ENCODE results near the gene MXI1. TPM values are rescaled to one million over a fixed set of nuclear protein-coding genes. Genes with fewer than 3 reads are reported as not detected.

MXI1 gene
- total and polyA plus RNA-seq, 7 experiments from 2014 or later, result 36.6 to 57.1 (median 52.7) TPM

GRCh38 chr10:110221044-110221720, 13.8 kb downstream of the MXI1 start:
- no peaks in the 10 kb centered on the region for H3K36me3 ChIP-seq (ENCODE audit: control insufficient read depth in 2 of 3, insufficient read depth in 3 of 3, low read length in 3 of 3)
- H3K27ac ChIP-seq (ENCODE audit: low read depth, low read length), result peak overlapping the region; percentile 48
- no peaks in the 10 kb centered on the region for H3K27me3 Mint-ChIP-seq
- intact Hi-C loops (cut with micrococcal nuclease), result loop anchor here (1.0 kb wide), 2 partner anchors 9 to 83 kb away; no protein-coding TSS in a partner anchor
- peak overlapping the region; percentile 48 for H3K4me3 ChIP-seq (ENCODE audit: low read length)
- H3K4me3 Mint-ChIP-seq, result peak overlapping the region; percentile 70 to 88 (median 82)
- H3K9me3 ChIP-seq (ENCODE audit: control insufficient read depth in 2 of 3, low read length in 3 of 3), result no peaks in the 10 kb centered on the region
- peaks cover 16 to 18% of the 10 kb centered on the region in 2 donors for H3K4me1 ChIP-seq (ENCODE audit: control insufficient read depth in 2 of 2, insufficient read depth in 2 of 2, low read length in 2 of 2)
- DNase-seq, result no peak
- H3K27me3 ChIP-seq (ENCODE audit: control insufficient read depth in 2 of 2, insufficient read depth in 2 of 2, low read length in 2 of 2), result no peaks in the 10 kb centered on the region
- peaks cover 0 to 12% (median 0%) of the 10 kb centered on the region in 5 donors for H3K36me3 Mint-ChIP-seq
- ATAC-seq, result no peak
- ChIA-PET POLR2A (interaction anchor here (0.9 to 10.4 kb wide), 6 partner anchors 10 to 645 kb away, joined by 3 to 353 read pairs (median 4); partner anchors contain the start of genes MXI1 and SMNDC1), CTCF (interaction anchor here (0.6 to 6.5 kb wide), 7 partner anchors 11 to 85 kb away, joined by 3 to 95 read pairs (median 3); partner anchors contain the start of gene MXI1)
- H3K9me3 Mint-ChIP-seq, result no peaks in the 10 kb centered on the region
- H3K4me1 Mint-ChIP-seq, result peaks cover 20 to 79% (median 41%) of the 10 kb centered on the region in 7 donors
- H3K27ac Mint-ChIP-seq, result peak overlapping the region; percentile 11 to 91 (median 83)

- peaks cover 20 to 78% (median 40%) of the 10 kb centered on the region in 7 donors for H3K4me1 Mint-ChIP-seq
- no peaks in the 10 kb centered on the region for H3K9me3 Mint-ChIP-seq
Observed at GRCh38 chr10:110221721-110222261, 14.4 kb downstream of the MXI1 start.

GRCh38 chr10:110222641-110223297, 15.4 kb downstream of the MXI1 start:
- intact Hi-C loops (cut with micrococcal nuclease), result no loop called here
- H3K27ac Mint-ChIP-seq, result peak overlapping the region in 6 of 9 donors; percentile 31 to 91 (median 82)
- Histone ChIP-seq H3K4me3 (ENCODE audit: low read length) (no peak overlapping the region), H3K4me1 (ENCODE audit: control insufficient read depth in 2 of 2, insufficient read depth in 2 of 2, low read length in 2 of 2) (peaks cover 16 to 23% of the 10 kb centered on the region in 2 donors), H3K36me3 (ENCODE audit: control insufficient read depth in 2 of 3, insufficient read depth in 3 of 3, low read length in 3 of 3) (no peaks in the 10 kb centered on the region), H3K27ac (ENCODE audit: low read depth, low read length) (no peak overlapping the region), H3K9me3 (ENCODE audit: control insufficient read depth in 2 of 3, low read length in 3 of 3) (no peaks in the 10 kb centered on the region), H3K27me3 (ENCODE audit: control insufficient read depth in 2 of 2, insufficient read depth in 2 of 2, low read length in 2 of 2) (no peaks in the 10 kb centered on the region)
- CTCF ChIA-PET, result interaction anchor here (4.1 to 6.5 kb wide), 2 partner anchors 13 to 84 kb away, joined by 21 to 95 read pairs; partner anchors contain the start of gene MXI1
- peaks cover 0 to 11% (median 0%) of the 10 kb centered on the region in 5 donors for H3K36me3 Mint-ChIP-seq
- peak overlapping the region in 6 of 10 donors; percentile 14 to 85 (median 75) for H3K4me3 Mint-ChIP-seq
- no peaks in the 10 kb centered on the region for H3K27me3 Mint-ChIP-seq
- H3K9me3 Mint-ChIP-seq, result no peaks in the 10 kb centered on the region
- DNase-seq, result no peak
- POLR2A ChIA-PET, result interaction anchor here (1.4 to 10.4 kb wide), 2 partner anchors 12 to 82 kb away, joined by 4 to 353 read pairs; partner anchors contain the start of genes MXI1 and SMNDC1
- peaks cover 22 to 75% (median 41%) of the 10 kb centered on the region in 7 donors for H3K4me1 Mint-ChIP-seq
- no peak for ATAC-seq

More at GRCh38 chr10:110221721-110222261, 14.4 kb downstream of the MXI1 start:
- no peaks in the 10 kb centered on the region for H3K36me3 ChIP-seq (ENCODE audit: control insufficient read depth in 2 of 3, insufficient read depth in 3 of 3, low read length in 3 of 3)
- peaks cover 0 to 12% (median 0%) of the 10 kb centered on the region in 5 donors for H3K36me3 Mint-ChIP-seq
- ChIA-PET CTCF (interaction anchor here (0.6 to 6.5 kb wide), 7 partner anchors 12 to 86 kb away, joined by 3 to 95 read pairs (median 3); partner anchors contain the start of gene MXI1), POLR2A (interaction anchor here (0.9 to 10.4 kb wide), 6 partner anchors 11 to 644 kb away, joined by 3 to 353 read pairs (median 4); partner anchors contain the start of genes MXI1 and SMNDC1)
- H3K4me3 ChIP-seq (ENCODE audit: low read length), result peak overlapping the region; percentile 48
- no peaks in the 10 kb centered on the region for H3K27me3 Mint-ChIP-seq
- peak overlapping the region; percentile 11 to 91 (median 83) for H3K27ac Mint-ChIP-seq
- DNase-seq (peak; percentile 35 to 93 (median 68)), ATAC-seq (peak; percentile 45)
- H3K27ac ChIP-seq (ENCODE audit: low read depth, low read length), result peak overlapping the region; percentile 48
- no peaks in the 10 kb centered on the region for H3K9me3 ChIP-seq (ENCODE audit: control insufficient read depth in 2 of 3, low read length in 3 of 3)
- peaks cover 16 to 18% of the 10 kb centered on the region in 2 donors for H3K4me1 ChIP-seq (ENCODE audit: control insufficient read depth in 2 of 2, insufficient read depth in 2 of 2, low read length in 2 of 2)
- intact Hi-C loops (cut with micrococcal nuclease), result loop anchor here (1.0 kb wide), 2 partner anchors 9 to 83 kb away; no protein-coding TSS in a partner anchor
- no peaks in the 10 kb centered on the region for H3K27me3 ChIP-seq (ENCODE audit: control insufficient read depth in 2 of 2, insufficient read depth in 2 of 2, low read length in 2 of 2)
- H3K4me3 Mint-ChIP-seq, result peak overlapping the region; percentile 70 to 88 (median 82)

GRCh38 chr10:110223298-110223925, 16.0 kb downstream of the MXI1 start:
- ChIA-PET CTCF (interaction anchor here (0.6 to 6.5 kb wide), 3 partner anchors 13 to 339 kb away, joined by 3 to 95 read pairs (median 21); partner anchors contain the start of gene MXI1), POLR2A (interaction anchor here (10.4 kb wide), 1 partner anchor 13 kb away, joined by 353 read pairs; the partner anchor contains the start of gene MXI1)
- Histone ChIP-seq H3K27me3 (ENCODE audit: control insufficient read depth in 2 of 2, insufficient read depth in 2 of 2, low read length in 2 of 2) (no peaks in the 10 kb centered on the region), H3K27ac (ENCODE audit: low read depth, low read length) (no peak overlapping the region), H3K4me1 (ENCODE audit: control insufficient read depth in 2 of 2, insufficient read depth in 2 of 2, low read length in 2 of 2) (peaks cover 16 to 27% of the 10 kb centered on the region in 2 donors), H3K9me3 (ENCODE audit: control insufficient read depth in 2 of 3, low read length in 3 of 3) (no peaks in the 10 kb centered on the region), H3K4me3 (ENCODE audit: low read length) (no peak overlapping the region), H3K36me3 (ENCODE audit: control insufficient read depth in 2 of 3, insufficient read depth in 3 of 3, low read length in 3 of 3) (no peaks in the 10 kb centered on the region)
- Mint-ChIP-seq H3K4me1 (peaks cover 22 to 72% (median 47%) of the 10 kb centered on the region in 7 donors), H3K27me3 (no peaks in the 10 kb centered on the region), H3K4me3 (peak overlapping the region in 5 of 10 donors; percentile 21 to 69 (median 50)), H3K9me3 (no peaks in the 10 kb centered on the region), H3K36me3 (peaks cover under 1 to 16% (median 4%) of the 10 kb centered on the region in 5 donors), H3K27ac (peak overlapping the region in 3 of 9 donors; percentile 31 to 53 (median 48))
- DNase-seq, result no peak
- ATAC-seq, result no peak
- intact Hi-C loops (cut with micrococcal nuclease), result no loop called here

- intact Hi-C loops (cut with micrococcal nuclease), result loop anchor here (1.0 to 5.0 kb wide), 10 partner anchors 69 to 647 kb away; partner anchors contain the start of genes PDCD4 (in 1 of the 2) and SMC3 (in 1 of the 2)
- POLR2A ChIA-PET, result interaction anchor here (0.6 to 10.4 kb wide), 4 partner anchors 14 to 246 kb away, joined by 3 to 353 read pairs (median 4); partner anchors contain the start of genes MXI1 and SMNDC1
Observed at GRCh38 chr10:110224992-110225391, 17.6 kb downstream of the MXI1 start.

More at GRCh38 chr10:110224992-110225391, 17.6 kb downstream of the MXI1 start:
- Mint-ChIP-seq H3K27ac (peak overlapping the region; percentile 23 to 96 (median 82)), H3K36me3 (peaks cover 6 to 18% (median 10%) of the 10 kb centered on the region in 5 donors), H3K4me3 (peak overlapping the region; percentile 85 to 97 (median 88)), H3K4me1 (peaks cover 24 to 69% (median 45%) of the 10 kb centered on the region in 7 donors), H3K9me3 (no peaks in the 10 kb centered on the region), H3K27me3 (no peaks in the 10 kb centered on the region)
- Histone ChIP-seq H3K36me3 (ENCODE audit: control insufficient read depth in 2 of 3, insufficient read depth in 3 of 3, low read length in 3 of 3) (peaks cover 0 to 4% (median 0%) of the 10 kb centered on the region in 3 experiments), H3K4me1 (ENCODE audit: control insufficient read depth in 2 of 2, insufficient read depth in 2 of 2, low read length in 2 of 2) (peaks cover 16 to 27% of the 10 kb centered on the region in 2 donors), H3K4me3 (ENCODE audit: low read length) (no peak overlapping the region), H3K27me3 (ENCODE audit: control insufficient read depth in 2 of 2, insufficient read depth in 2 of 2, low read length in 2 of 2) (no peaks in the 10 kb centered on the region), H3K27ac (ENCODE audit: low read depth, low read length) (peak overlapping the region; percentile 92), H3K9me3 (ENCODE audit: control insufficient read depth in 2 of 3, low read length in 3 of 3) (no peaks in the 10 kb centered on the region)
- ATAC-seq, result no peak
- CTCF ChIA-PET, result interaction anchor here (1.0 to 6.5 kb wide), 2 partner anchors 9 to 15 kb away, joined by 3 to 95 read pairs; partner anchors contain the start of gene MXI1
- DNase-seq, result no peak

Data from naive thymus-derived CD4-positive, alpha-beta T cell (primary cell).